ENCODE data around the gene PNPLA7.

The PNPLA7 gene

DNA sequence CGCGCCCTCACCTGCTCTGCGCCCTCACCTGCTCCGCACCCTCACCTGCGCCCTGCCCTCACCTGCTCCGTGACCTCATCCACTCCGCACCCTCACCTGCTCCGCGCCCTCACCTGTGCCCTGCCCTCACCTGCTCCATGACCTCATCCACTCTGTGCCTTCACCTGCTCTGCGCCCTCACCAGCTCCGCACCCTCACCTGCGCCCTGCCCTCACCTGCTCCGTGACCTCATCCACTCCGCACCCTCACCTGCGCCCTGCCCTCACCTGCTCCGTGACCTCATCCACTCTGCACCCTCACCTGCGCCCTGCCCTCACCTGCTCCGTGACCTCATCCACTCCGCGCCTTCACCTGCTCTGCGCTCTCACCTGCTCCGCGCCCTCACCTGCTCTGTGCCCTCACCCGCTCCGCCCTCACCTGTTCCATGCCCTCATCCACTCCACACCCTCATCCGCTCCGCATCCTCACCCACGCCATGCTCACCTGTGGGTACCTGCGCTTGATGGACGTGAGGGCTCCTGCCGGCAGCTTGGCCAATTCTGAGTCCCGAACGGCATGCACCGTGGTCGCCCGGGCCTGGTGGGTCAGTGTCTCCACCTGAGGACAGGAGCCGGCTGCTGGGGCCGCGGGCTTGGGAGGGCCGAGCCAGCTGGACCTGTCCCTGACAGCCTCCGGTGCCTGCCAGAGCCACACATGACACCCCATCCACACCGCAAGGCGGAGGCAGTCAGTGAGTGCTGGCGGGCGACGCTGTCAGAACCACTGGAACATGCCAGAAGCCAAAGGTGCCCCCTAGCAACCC is 55.5 kb downstream of the PNPLA7 start:
- no peak for DNase-seq (ENCODE audit: low read depth in 2 of 2)

DNA sequence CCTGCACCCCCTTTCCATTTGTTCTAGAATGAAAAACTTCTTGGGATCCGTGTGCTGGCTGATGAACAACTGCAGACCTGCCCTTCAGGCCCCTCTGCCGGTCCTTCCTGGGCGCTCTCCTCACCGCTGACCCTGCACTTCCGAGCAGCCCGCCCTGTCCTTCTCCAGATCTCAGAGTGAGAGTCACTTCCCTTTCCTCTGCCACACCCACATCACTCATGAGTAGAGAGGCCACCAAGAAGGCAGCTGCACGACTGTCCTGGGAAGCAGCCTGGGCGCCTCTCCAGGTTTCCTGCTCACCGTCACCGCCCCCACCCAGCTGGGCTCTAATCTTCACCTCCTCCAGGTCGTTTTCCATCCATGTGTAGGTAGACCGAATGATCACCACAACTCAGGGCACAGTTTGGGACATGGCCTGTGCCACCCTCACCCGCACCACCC is 56.1 kb downstream of the PNPLA7 start:
- no peak for DNase-seq (ENCODE audit: low read depth in 2 of 2)

DNA sequence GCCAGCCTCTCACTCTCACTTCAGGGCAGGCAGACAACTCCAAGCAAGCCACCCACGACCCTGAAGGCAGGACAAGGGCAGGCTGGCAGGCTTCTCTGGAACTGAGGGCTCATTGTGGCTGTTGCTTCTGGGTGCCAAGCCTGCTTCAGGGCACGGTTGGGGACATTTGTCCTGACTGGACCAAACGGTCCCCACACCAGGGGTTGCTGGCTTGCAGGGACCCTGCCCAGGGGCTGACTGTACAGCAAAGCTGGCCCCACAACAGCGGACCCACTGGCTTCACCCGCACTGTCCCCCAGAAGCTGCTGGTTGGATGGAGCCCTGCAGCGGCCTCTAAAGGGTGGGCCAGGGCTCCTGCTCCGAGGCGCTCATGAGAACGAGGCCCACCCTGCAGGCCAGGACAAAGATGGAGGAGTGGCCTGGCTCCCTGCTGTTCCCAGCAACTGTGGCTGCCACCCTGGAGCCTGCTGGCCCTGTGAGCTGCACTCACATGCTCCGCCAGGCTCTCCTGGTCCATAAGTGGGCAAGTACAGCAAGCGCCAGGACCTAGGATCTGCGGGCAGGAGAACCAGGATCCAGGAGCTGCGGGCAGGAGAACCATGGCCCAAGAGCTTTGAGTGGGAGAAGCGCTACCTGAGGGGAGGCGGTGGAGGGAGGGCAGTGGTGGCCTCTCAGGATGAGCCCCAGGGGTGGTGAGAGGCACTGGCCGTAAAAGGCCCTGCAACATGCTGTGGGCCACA is 56.7 kb downstream of the PNPLA7 start:
- no peak for DNase-seq (ENCODE audit: low read depth in 2 of 2)

- no peak for DNase-seq (ENCODE audit: low read depth in 2 of 2)
Observed at GRCh38 chr9:137492464-137493363, 57.5 kb downstream of the PNPLA7 start.

DNA sequence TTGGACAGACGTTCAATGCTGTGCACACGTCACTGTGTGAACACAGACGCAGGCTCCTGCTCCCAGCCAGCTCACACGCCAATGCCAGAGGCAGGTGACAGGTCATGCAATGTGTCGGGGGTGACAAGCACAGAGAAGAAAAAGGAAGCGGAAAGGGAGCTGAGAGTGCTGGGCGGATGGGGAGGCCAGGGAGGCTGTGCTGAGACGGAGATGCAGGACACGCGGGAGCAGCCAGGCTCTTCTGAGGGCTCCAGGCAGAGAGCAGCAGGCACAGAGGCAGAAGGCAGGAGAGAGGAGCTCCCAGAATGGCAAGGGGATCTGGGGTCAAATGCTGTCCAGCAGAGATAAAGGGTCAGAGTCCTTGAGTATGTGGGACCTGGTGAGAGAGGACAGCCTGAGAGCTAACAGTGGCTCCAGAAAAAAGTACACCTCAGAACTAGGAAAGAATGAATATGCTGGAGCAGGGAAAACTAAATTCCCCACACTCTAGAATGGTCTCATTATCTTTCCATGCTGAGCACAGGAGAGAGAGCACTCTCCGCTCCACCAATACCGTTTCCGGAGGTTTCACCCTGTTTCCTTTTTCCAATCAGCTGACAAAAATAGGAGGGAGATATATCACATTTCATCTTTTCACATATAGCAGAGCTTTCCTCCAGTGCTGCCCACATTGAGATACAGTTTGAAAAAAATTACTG is 58.3 kb downstream of the PNPLA7 start:
- DNase-seq (ENCODE audit: low read depth in 2 of 2): no peak

GRCh38 chr9:137490532-137491186 is 59.5 kb downstream of the PNPLA7 start:
- DNase-seq (ENCODE audit: low read depth in 2 of 2): no peak

- DNase-seq (ENCODE audit: low read depth in 2 of 2): no peak
Observed at GRCh38 chr9:137488906-137489305, 61.3 kb downstream of the PNPLA7 start.

DNA sequence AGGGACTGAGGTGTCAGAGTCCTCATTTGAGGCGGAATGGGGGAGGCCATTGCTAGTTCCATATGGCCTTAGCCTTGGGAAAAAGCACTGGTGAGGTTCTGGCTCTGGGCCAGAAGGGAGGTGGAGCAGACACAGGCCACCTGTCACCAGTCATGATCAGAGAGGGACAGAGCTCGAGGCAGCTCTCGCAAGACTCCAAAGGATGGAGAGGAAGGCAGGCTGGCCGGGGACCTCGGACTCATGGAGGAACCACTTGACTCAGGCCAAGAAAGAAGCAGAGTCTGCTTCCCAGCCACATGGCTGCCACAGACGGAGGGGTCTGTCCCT is 61.9 kb downstream of the PNPLA7 start:
- no peak for DNase-seq (ENCODE audit: low read depth in 2 of 2)

GRCh38 chr9:137487454-137488326 is 62.5 kb downstream of the PNPLA7 start:
- no peak for DNase-seq (ENCODE audit: low read depth in 2 of 2)

GRCh38 chr9:137486545-137487453 is 63.4 kb downstream of the PNPLA7 start:
- no peak for DNase-seq (ENCODE audit: low read depth in 2 of 2)

- no peak for DNase-seq (ENCODE audit: low read depth in 2 of 2)
Observed at GRCh38 chr9:137486141-137486490, 64.1 kb downstream of the PNPLA7 start.

DNA sequence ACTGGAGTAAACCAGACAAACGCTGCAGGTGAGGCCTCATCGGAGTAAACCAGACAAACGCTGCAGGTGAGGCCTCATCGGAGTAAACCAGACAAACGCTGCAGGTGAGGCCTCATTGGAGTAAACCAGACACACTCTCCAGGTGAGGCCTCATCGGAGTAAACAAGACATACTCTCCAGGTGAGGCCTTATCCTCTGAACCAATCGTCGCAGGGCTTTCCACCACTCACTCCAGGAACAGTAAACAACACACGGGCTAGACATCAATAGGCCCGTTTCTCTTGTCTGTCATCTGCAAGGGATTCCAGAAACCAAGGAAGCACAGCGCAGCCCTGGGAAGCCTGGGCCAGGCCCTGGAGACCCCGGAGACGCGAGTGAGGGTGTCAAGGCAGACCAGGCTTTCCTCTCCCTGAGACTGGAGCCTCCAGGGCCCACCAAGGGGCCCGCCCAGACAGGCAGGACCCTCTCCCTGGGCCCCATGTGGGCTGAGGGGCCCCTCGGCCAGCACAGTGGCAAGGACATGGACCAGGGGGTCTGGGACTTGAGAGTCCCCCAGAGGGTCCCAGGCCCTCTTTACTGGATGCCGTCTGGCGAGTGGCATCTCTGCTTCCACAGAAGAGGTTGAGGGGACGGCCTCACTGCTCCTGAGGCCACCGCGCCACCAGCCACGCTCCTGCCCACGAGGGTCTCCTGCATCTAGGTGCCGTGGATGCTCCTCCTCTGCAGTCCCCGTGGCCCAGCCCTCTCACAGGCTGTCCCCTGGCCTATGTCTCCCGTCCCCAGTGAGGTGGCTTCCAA is 64.7 kb downstream of the PNPLA7 start:
- no peak for DNase-seq (ENCODE audit: low read depth in 2 of 2)

GRCh38 chr9:137484551-137485315 is 65.5 kb downstream of the PNPLA7 start:
- DNase-seq (ENCODE audit: low read depth in 2 of 2): no peak

GRCh38 chr9:137482094-137482781 is 68.0 kb downstream of the PNPLA7 start:
- no peak for DNase-seq (ENCODE audit: low read depth in 2 of 2)

DNA sequence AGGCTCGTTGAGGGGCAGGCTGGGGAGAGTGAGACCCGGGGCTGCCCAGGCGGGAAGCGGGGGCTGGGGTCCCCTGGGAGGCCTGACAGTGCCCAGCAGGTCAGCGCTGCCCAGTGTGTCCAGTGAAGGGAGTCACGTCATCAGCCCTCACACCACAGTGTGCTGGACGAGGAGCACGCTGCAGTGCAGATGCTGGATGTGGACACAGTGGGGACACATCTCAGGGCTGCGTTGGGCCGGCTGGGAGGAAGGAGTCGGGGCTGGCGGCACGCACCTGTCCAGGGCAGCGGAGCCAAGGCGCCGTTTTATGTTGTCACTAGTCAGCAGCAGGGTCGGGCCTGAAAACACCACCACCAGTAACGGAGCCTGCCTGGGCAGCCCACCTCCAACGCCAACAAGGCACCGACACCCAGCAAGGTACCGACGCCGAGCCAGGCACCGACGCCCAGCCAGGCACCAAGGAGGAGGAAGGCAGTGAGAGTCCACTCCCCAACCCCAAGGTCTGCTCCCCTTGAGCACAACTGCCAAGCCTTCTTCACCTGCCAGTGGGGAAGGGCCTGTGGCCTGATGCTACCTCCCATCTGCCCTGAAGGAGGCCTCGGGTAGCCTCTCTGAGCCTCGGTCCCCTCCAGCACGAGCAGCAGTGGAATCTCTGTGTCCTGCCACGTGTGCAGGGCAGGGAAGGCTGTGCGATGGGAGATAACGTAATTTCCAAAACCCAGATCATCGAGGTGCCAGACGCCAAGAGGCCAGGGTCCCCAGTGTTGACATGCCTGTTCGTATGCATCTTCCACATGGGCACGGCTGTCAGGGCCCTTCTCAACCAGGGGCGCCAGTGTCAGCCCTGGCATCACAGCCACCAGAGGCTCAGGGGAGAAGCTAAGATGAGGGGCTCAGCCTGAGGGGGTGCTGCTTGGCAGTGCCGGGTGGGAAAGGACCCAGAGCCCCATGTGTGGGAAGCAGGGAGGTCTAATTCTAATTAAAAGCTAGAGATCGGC is 69.2 kb downstream of the PNPLA7 start:
- no peak for DNase-seq (ENCODE audit: low read depth in 2 of 2)

Data from stimulated activated CD8-positive, alpha-beta memory T cell treated with anti-CD3 and anti-CD28 coated beads, Interleukin-7, amount 100 ng/mL, for 1 hour (primary cell).